ENCODE results near the gene CFAP53. TPM values are rescaled to one million over a fixed set of nuclear protein-coding genes. Genes with fewer than 3 reads are reported as not detected.

CFAP53 gene
- polyA plus RNA-seq, 1 donor from 2014 or later: 0.64 TPM

DNA sequence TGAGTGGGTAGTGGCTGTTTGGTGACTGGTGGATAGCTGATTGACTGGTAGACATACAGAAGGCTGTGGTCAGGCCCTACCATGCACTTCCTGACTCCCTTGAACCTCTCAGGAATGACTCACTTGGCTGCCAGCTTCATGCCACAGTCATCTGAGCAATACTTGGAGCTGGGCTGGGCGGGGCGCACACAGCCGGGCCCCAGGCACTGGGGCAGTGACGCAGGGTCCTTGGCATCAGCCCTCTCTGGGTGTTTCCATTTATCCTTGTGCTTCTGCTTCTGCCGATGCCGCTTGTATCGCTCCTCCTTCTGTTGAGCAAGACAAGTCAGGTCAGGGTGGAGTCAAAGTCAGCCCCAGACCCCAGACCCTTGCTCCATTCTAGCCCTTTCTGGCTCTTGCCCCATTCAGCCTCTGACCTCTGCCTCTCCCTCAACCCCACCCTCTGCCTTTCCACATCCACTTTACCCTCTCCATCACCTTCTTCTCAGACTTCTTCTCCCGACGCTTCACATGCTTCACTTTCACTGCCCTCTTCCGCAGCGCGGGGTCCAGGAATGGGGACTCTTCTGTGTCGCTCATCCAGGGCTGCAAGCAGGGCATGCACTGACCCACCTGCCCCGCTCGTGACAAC, 18.1 kb upstream of the CFAP53 start:
- H3K79me2 ChIP-seq (replicated peaks; ENCODE audit: insufficient read depth, low read length): peaks cover 15% of the 10 kb centered on the region
- no peaks in the 10 kb centered on the region for H3K36me3 ChIP-seq (ENCODE audit: insufficient read depth, low read length)

GRCh38 chr18:50283469-50284209, 17.3 kb upstream of the CFAP53 start:
- H3K9me2 ChIP-seq (ENCODE audit: insufficient read depth, low read length): no peaks in the 10 kb centered on the region
- H3K36me3 ChIP-seq (ENCODE audit: insufficient read depth, low read length): no peaks in the 10 kb centered on the region
- H3K9me3 ChIP-seq (ENCODE audit: low read length): no peaks in the 10 kb centered on the region
- H3K27me3 ChIP-seq (ENCODE audit: insufficient read depth, low read depth, low read length): no peaks in the 10 kb centered on the region
- TF ChIP-seq RAD21 (conservative IDR thresholded peaks at IDR 0.05) (no peak), MXI1 (conservative IDR thresholded peaks at IDR 0.05; ENCODE audit: poor library complexity, severe bottlenecking) (no peak), SMC3 (conservative IDR thresholded peaks at IDR 0.05; ENCODE audit: poor library complexity) (no peak), CTCF (IDR thresholded peaks at IDR 0.05; ENCODE audit: poor library complexity, severe bottlenecking) (no peak), TAF1 (IDR thresholded peaks at IDR 0.05; ENCODE audit: low read depth) (no peak), POLR2AphosphoS5 (IDR thresholded peaks at IDR 0.05) (no peak), EZH2 (IDR thresholded peaks at IDR 0.05; ENCODE audit: borderline replicate concordance, insufficient read depth, low read length, poor library complexity, severe bottlenecking) (no peak), EP300 (conservative IDR thresholded peaks at IDR 0.05; ENCODE audit: poor library complexity, severe bottlenecking) (no peak)
- TF ChIP-seq, protein P1, sequence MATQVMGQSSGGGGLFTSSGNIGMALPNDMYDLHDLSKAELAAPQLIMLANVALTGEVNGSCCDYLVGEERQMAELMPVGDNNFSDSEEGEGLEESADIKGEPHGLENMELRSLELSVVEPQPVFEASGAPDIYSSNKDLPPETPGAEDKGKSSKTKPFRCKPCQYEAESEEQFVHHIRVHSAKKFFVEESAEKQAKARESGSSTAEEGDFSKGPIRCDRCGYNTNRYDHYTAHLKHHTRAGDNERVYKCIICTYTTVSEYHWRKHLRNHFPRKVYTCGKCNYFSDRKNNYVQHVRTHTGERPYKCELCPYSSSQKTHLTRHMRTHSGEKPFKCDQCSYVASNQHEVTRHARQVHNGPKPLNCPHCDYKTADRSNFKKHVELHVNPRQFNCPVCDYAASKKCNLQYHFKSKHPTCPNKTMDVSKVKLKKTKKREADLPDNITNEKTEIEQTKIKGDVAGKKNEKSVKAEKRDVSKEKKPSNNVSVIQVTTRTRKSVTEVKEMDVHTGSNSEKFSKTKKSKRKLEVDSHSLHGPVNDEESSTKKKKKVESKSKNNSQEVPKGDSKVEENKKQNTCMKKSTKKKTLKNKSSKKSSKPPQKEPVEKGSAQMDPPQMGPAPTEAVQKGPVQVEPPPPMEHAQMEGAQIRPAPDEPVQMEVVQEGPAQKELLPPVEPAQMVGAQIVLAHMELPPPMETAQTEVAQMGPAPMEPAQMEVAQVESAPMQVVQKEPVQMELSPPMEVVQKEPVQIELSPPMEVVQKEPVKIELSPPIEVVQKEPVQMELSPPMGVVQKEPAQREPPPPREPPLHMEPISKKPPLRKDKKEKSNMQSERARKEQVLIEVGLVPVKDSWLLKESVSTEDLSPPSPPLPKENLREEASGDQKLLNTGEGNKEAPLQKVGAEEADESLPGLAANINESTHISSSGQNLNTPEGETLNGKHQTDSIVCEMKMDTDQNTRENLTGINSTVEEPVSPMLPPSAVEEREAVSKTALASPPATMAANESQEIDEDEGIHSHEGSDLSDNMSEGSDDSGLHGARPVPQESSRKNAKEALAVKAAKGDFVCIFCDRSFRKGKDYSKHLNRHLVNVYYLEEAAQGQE (IDR thresholded peaks at IDR 0.05; ENCODE audit: borderline replicate concordance): no peak
- no peaks in the 10 kb centered on the region for H3F3A ChIP-seq (ENCODE audit: insufficient read depth, low read length, poor library complexity, severe bottlenecking)
- H3K4me2 ChIP-seq (ENCODE audit: low read length): no peak overlapping the region
- peaks cover 23% of the 10 kb centered on the region for H3K79me2 ChIP-seq (replicated peaks; ENCODE audit: insufficient read depth, low read length)
- no peak overlapping the region for H3K27ac ChIP-seq (ENCODE audit: low read length)
- H4K20me1 ChIP-seq (ENCODE audit: insufficient read depth): no peaks in the 10 kb centered on the region
- H3K9ac ChIP-seq (ENCODE audit: low read length): no peak overlapping the region
- H3K4me3 ChIP-seq (ENCODE audit: low read length): no peak overlapping the region
- H2AFZ ChIP-seq (ENCODE audit: low read depth, low read length): no peak overlapping the region

More for the DNA sequence above, 18.1 kb upstream of the CFAP53 start:
- H3K4me2 ChIP-seq (ENCODE audit: low read length): no peak overlapping the region
- H3K27me3 ChIP-seq (ENCODE audit: insufficient read depth, low read depth, low read length): no peaks in the 10 kb centered on the region
- H3K9ac ChIP-seq (ENCODE audit: low read length): no peak overlapping the region
- H4K20me1 ChIP-seq (ENCODE audit: insufficient read depth): no peaks in the 10 kb centered on the region
- peaks cover 4% of the 10 kb centered on the region for H3K9me2 ChIP-seq (ENCODE audit: insufficient read depth, low read length)
- H3F3A ChIP-seq (ENCODE audit: insufficient read depth, low read length, poor library complexity, severe bottlenecking): no peaks in the 10 kb centered on the region
- no peaks in the 10 kb centered on the region for H3K9me3 ChIP-seq (ENCODE audit: low read length)
- no peak overlapping the region for H2AFZ ChIP-seq (ENCODE audit: low read depth, low read length)
- no peak overlapping the region for H3K27ac ChIP-seq (ENCODE audit: low read length)
- TF ChIP-seq, protein P1 (IDR thresholded peaks at IDR 0.05; ENCODE audit: borderline replicate concordance): no peak
- H3K4me3 ChIP-seq (ENCODE audit: low read length): no peak overlapping the region
